ENCODE data around the gene TNFRSF1A. TPM values are rescaled to one million over a fixed set of nuclear protein-coding genes. Genes with fewer than 3 reads are reported as not detected.

The TNFRSF1A gene
- total RNA-seq, 1 experiment from 2014 or later, result 76.7 TPM

GRCh38 chr12:6323995-6324711, 17.7 kb downstream of the TNFRSF1A start:
- Mint-ChIP-seq H3K36me3 (ENCODE audit: insufficient read depth, unreplicated experiment) (peaks cover 73% of the 10 kb centered on the region), H3K4me1 (ENCODE audit: low read depth, unreplicated experiment) (peaks cover 23% of the 10 kb centered on the region), H3K4me3 (ENCODE audit: low read depth, unreplicated experiment) (no peak overlapping the region), H3K27ac (ENCODE audit: unreplicated experiment) (peak overlapping the region; percentile 56), H3K9me3 (ENCODE audit: low read depth, unreplicated experiment) (no peaks in the 10 kb centered on the region), H3K27me3 (ENCODE audit: unreplicated experiment) (no peaks in the 10 kb centered on the region)
- no peak for DNase-seq
- no TSS peak for BruUV-seq (replicated peaks)
- intact Hi-C loops (cut with micrococcal nuclease; ENCODE audit: unreplicated experiment), result loop anchor here (10.0 kb wide), 1 partner anchor 51 kb away; the partner anchor contains the start of gene SCNN1A
- TF ChIP-seq CTCF (IDR thresholded peaks at IDR 0.05; ENCODE audit: unreplicated experiment), result no peak
- CTCF ChIA-PET, result interaction anchor here (1.0 to 1.8 kb wide), 2 partner anchors 11 to 29 kb away, joined by 4 to 10 read pairs; no protein-coding TSS in a partner anchor

- Mint-ChIP-seq H3K9me3 (ENCODE audit: low read depth, unreplicated experiment) (no peaks in the 10 kb centered on the region), H3K27me3 (ENCODE audit: unreplicated experiment) (no peaks in the 10 kb centered on the region), H3K4me3 (ENCODE audit: low read depth, unreplicated experiment) (no peak overlapping the region), H3K27ac (ENCODE audit: unreplicated experiment) (peak overlapping the region; percentile 56), H3K36me3 (ENCODE audit: insufficient read depth, unreplicated experiment) (peaks cover 75% of the 10 kb centered on the region), H3K4me1 (ENCODE audit: low read depth, unreplicated experiment) (peaks cover 23% of the 10 kb centered on the region)
- no TSS peak for BruUV-seq (replicated peaks)
- TF ChIP-seq CTCF (IDR thresholded peaks at IDR 0.05; ENCODE audit: unreplicated experiment), result peak; percentile 35
- CTCF ChIA-PET, result interaction anchor here (0.6 to 1.8 kb wide), 14 partner anchors 9 to 1502 kb away, joined by 3 to 10 read pairs (median 4); partner anchors contain the start of genes LTBR and TNFRSF1A
- peak; percentile 58 for DNase-seq
- intact Hi-C loops (cut with micrococcal nuclease; ENCODE audit: unreplicated experiment), result loop anchor here (10.0 kb wide), 1 partner anchor 51 kb away; the partner anchor contains the start of gene SCNN1A
These were observed 18.4 kb downstream of the TNFRSF1A start for GRCh38 chr12:6323340-6323994.

- TF ChIP-seq CTCF (IDR thresholded peaks at IDR 0.05; ENCODE audit: unreplicated experiment), result no peak
- Mint-ChIP-seq H3K4me3 (ENCODE audit: low read depth, unreplicated experiment) (no peak overlapping the region), H3K4me1 (ENCODE audit: low read depth, unreplicated experiment) (peaks cover 23% of the 10 kb centered on the region), H3K27me3 (ENCODE audit: unreplicated experiment) (no peaks in the 10 kb centered on the region), H3K36me3 (ENCODE audit: insufficient read depth, unreplicated experiment) (peaks cover 71% of the 10 kb centered on the region), H3K27ac (ENCODE audit: unreplicated experiment) (peak overlapping the region; percentile 56), H3K9me3 (ENCODE audit: low read depth, unreplicated experiment) (no peaks in the 10 kb centered on the region)
- no peak for DNase-seq
- BruUV-seq (replicated peaks), result no TSS peak
- CTCF ChIA-PET, result interaction anchor here (0.9 to 1.8 kb wide), 12 partner anchors 10 to 142 kb away, joined by 3 to 10 read pairs (median 4); partner anchors contain the start of genes LTBR and TNFRSF1A
- intact Hi-C loops (cut with micrococcal nuclease; ENCODE audit: unreplicated experiment), result loop anchor here (10.0 kb wide), 1 partner anchor 52 kb away; the partner anchor contains the start of gene SCNN1A
These were observed 18.9 kb downstream of the TNFRSF1A start for GRCh38 chr12:6322969-6323339.

GRCh38 chr12:6322352-6322751, 19.5 kb downstream of the TNFRSF1A start:
- BruUV-seq (replicated peaks), result TSS peak; percentile 7
- CTCF ChIA-PET, result interaction anchor here (1.3 to 1.8 kb wide), 2 partner anchors 13 to 62 kb away, joined by 4 to 10 read pairs; partner anchors contain the start of gene LTBR
- intact Hi-C loops (cut with micrococcal nuclease; ENCODE audit: unreplicated experiment), result loop anchor here (10.0 kb wide), 1 partner anchor 52 kb away; the partner anchor contains the start of gene SCNN1A
- TF ChIP-seq CTCF (IDR thresholded peaks at IDR 0.05; ENCODE audit: unreplicated experiment), result no peak
- no peaks in the 10 kb centered on the region for H3K27me3 Mint-ChIP-seq (ENCODE audit: unreplicated experiment)
- peaks cover 73% of the 10 kb centered on the region for H3K36me3 Mint-ChIP-seq (ENCODE audit: insufficient read depth, unreplicated experiment)
- no peaks in the 10 kb centered on the region for H3K9me3 Mint-ChIP-seq (ENCODE audit: low read depth, unreplicated experiment)
- H3K4me1 Mint-ChIP-seq (ENCODE audit: low read depth, unreplicated experiment), result peaks cover 23% of the 10 kb centered on the region
- H3K4me3 Mint-ChIP-seq (ENCODE audit: low read depth, unreplicated experiment), result no peak overlapping the region
- DNase-seq, result no peak
- no peak overlapping the region for H3K27ac Mint-ChIP-seq (ENCODE audit: unreplicated experiment)

All from Calu3 (cell line).